ENCODE measurements around the gene BCL6. TPM values are rescaled to one million over a fixed set of nuclear protein-coding genes. Genes with fewer than 3 reads are reported as not detected.

The BCL6 gene
- total RNA-seq, 2 experiments from 2014 or later: 76.6 to 79.6 TPM

- ChIA-PET CTCF (interaction anchor here (0.9 to 2.7 kb wide), 2 partner anchors 10 kb away, joined by 3 to 15 read pairs; no protein-coding TSS in a partner anchor), POLR2A (interaction anchor here (0.8 kb wide), 1 partner anchor 11 kb away, joined by 3 read pairs; no protein-coding TSS in a partner anchor)
- Histone ChIP-seq H3K36me3 (ENCODE audit: insufficient read depth, low read length) (no peaks in the 10 kb centered on the region), H3K4me1 (ENCODE audit: insufficient read depth, low read length) (peaks cover 29% of the 10 kb centered on the region), H3K27ac (ENCODE audit: low read depth in 1 of 2, low read length in 2 of 2) (no peak overlapping the region), H3K9me3 (ENCODE audit: control insufficient read depth in 1 of 2, insufficient read depth in 1 of 2, low read length in 2 of 2) (no peaks in the 10 kb centered on the region), H3K4me3 (ENCODE audit: low read length) (no peak overlapping the region), H3K27me3 (ENCODE audit: control insufficient read depth in 1 of 2, insufficient read depth in 2 of 2, low read length in 2 of 2) (no peaks in the 10 kb centered on the region)
- ATAC-seq (ENCODE audit: poor library complexity) (no peak), DNase-seq (no peak)
- Mint-ChIP-seq H3K27ac (peak overlapping the region; percentile 8), H3K4me1 (ENCODE audit: low read depth) (peaks cover 67% of the 10 kb centered on the region), H3K4me3 (peak overlapping the region; percentile 36), H3K36me3 (ENCODE audit: low read depth) (peaks cover 8% of the 10 kb centered on the region), H3K27me3 (no peaks in the 10 kb centered on the region), H3K9me3 (no peaks in the 10 kb centered on the region)
- no peak for TF ChIP-seq CTCF (IDR thresholded peaks at IDR 0.05)
- intact Hi-C loops (cut with DNase I, micrococcal nuclease): loop anchor here in 1 of 2 experiments (5.0 kb wide), 1 partner anchor 217 kb away; no protein-coding TSS in a partner anchor
Observed at GRCh38 chr3:187750006-187750512, 4.8 kb upstream of the BCL6 start.

- peaks cover 73% of the 10 kb centered on the region for H3K4me1 Mint-ChIP-seq (ENCODE audit: low read depth)
- peak; percentile 81 to 92 (median 86) for DNase-seq
- no peaks in the 10 kb centered on the region for H3K9me3 Mint-ChIP-seq
- H3K4me3 Mint-ChIP-seq: peak overlapping the region; percentile 75
- intact Hi-C loops (cut with DNase I, micrococcal nuclease): loop anchor here (2.0 to 10.0 kb wide), 3 partner anchors 29 to 757 kb away; no protein-coding TSS in a partner anchor
- CTCF ChIA-PET: interaction anchor here (0.6 to 2.1 kb wide), 25 partner anchors 9 to 1207 kb away, joined by 3 to 7 read pairs (median 3); partner anchors contain the start of gene LPP
- no peak overlapping the region for H3K27ac ChIP-seq (ENCODE audit: low read depth in 1 of 2, low read length in 2 of 2)
- TF ChIP-seq CTCF (IDR thresholded peaks at IDR 0.05): peak; percentile 92
- POLR2A ChIA-PET: interaction anchor here (0.7 to 3.2 kb wide), 3 partner anchors 10 to 406 kb away, joined by 3 to 28 read pairs (median 5); partner anchors contain the start of gene LPP
- H3K9me3 ChIP-seq (ENCODE audit: control insufficient read depth in 1 of 2, insufficient read depth in 1 of 2, low read length in 2 of 2): no peaks in the 10 kb centered on the region
- no peaks in the 10 kb centered on the region for H3K27me3 Mint-ChIP-seq
- no peaks in the 10 kb centered on the region for H3K36me3 ChIP-seq (ENCODE audit: insufficient read depth, low read length)
- H3K27ac Mint-ChIP-seq: peak overlapping the region; percentile 99
- H3K4me1 ChIP-seq (ENCODE audit: insufficient read depth, low read length): peaks cover 29% of the 10 kb centered on the region
- H3K4me3 ChIP-seq (ENCODE audit: low read length): no peak overlapping the region
- H3K36me3 Mint-ChIP-seq (ENCODE audit: low read depth): peaks cover 24% of the 10 kb centered on the region
- ATAC-seq (ENCODE audit: poor library complexity): peak; percentile 41
- no peaks in the 10 kb centered on the region for H3K27me3 ChIP-seq (ENCODE audit: control insufficient read depth in 1 of 2, insufficient read depth in 2 of 2, low read length in 2 of 2)
Observed at GRCh38 chr3:187748050-187748481, 2.8 kb upstream of the BCL6 start.

GRCh38 chr3:187747506-187747905, 2.2 kb upstream of the BCL6 start:
- ATAC-seq (ENCODE audit: poor library complexity): no peak
- ChIA-PET POLR2A (interaction anchor here (0.7 to 3.2 kb wide), 3 partner anchors 9 to 407 kb away, joined by 3 to 28 read pairs (median 5); partner anchors contain the start of gene LPP), CTCF (interaction anchor here (0.6 to 2.1 kb wide), 25 partner anchors 9 to 1208 kb away, joined by 3 to 7 read pairs (median 3); partner anchors contain the start of gene LPP)
- Histone ChIP-seq H3K4me3 (ENCODE audit: low read length) (no peak overlapping the region), H3K4me1 (ENCODE audit: insufficient read depth, low read length) (peaks cover 34% of the 10 kb centered on the region), H3K27me3 (ENCODE audit: control insufficient read depth in 1 of 2, insufficient read depth in 2 of 2, low read length in 2 of 2) (no peaks in the 10 kb centered on the region), H3K27ac (ENCODE audit: low read depth in 1 of 2, low read length in 2 of 2) (no peak overlapping the region), H3K36me3 (ENCODE audit: insufficient read depth, low read length) (no peaks in the 10 kb centered on the region), H3K9me3 (ENCODE audit: control insufficient read depth in 1 of 2, insufficient read depth in 1 of 2, low read length in 2 of 2) (no peaks in the 10 kb centered on the region)
- H3K27ac Mint-ChIP-seq: peak overlapping the region; percentile 99
- intact Hi-C loops (cut with DNase I, micrococcal nuclease): loop anchor here (2.0 to 10.0 kb wide), 3 partner anchors 170 to 757 kb away; partner anchors contain the start of gene LPP (in 1 of the 2)
- H3K27me3 Mint-ChIP-seq: no peaks in the 10 kb centered on the region
- H3K4me3 Mint-ChIP-seq: peak overlapping the region; percentile 9
- H3K9me3 Mint-ChIP-seq: no peaks in the 10 kb centered on the region
- no peak for TF ChIP-seq CTCF (IDR thresholded peaks at IDR 0.05)
- no peak for DNase-seq
- peaks cover 78% of the 10 kb centered on the region for H3K4me1 Mint-ChIP-seq (ENCODE audit: low read depth)
- H3K36me3 Mint-ChIP-seq (ENCODE audit: low read depth): peaks cover 24% of the 10 kb centered on the region
